HEK293T (cell line): ENCODE results near the gene MPND.

Experiments
- FOXM1 ChIP-seq: fragments of 450-650 bp; IDR thresholded peaks from 2 replicates; pipeline ENCODE4 v1.6.1; 2017; ENCODE audit warnings: mild to moderate bottlenecking, borderline replicate concordance
- NFRKB ChIP-seq: fragments of 450-650 bp; IDR thresholded peaks from 2 replicates; pipeline ENCODE4 v1.6.1; 2016; ENCODE audit warnings: mild to moderate bottlenecking, moderate library complexity

DNA sequence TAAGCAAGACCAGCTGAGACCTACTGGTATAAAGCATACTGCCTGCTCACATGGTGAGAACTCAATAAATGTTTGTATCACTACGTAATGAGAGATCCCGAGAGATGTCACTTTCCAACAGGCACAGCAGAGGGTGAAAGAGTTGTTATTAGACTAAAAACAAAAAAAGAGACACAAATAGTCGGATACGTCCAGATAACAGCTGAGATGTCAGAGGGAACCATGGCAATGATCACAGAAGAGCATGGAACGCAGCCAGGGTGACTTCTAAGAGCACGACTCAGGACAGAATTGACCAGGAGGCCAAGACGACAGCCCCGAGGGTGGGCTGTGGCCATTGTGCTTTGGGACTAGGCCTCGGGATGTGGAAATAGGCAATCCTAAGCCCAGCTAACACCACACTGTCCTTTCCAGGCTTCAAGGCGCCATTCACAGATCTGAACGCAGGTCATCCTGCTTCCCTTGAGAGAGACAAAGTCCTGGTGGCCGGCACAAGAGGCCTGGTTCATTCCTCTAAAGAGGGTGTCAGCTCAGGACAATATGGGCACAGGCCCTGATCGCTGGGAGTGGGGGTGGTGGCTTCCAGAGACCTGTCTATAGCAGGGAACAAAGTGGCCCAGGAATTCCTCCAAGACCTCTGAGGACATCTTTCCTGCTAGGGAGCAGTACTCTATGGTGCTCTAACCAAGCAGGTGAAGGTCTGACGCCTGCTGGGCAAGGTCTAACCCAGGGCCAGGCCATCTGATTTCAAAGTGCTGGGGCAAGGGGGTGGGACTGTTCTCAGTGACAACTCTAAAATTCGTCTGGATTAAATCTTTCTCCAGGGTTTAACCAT lies 53.8 kb downstream of the MPND start:
- TF ChIP-seq NFRKB (no peak), FOXM1 (no peak)
